Cardiac fibroblast (primary cell): ENCODE data around the gene DDC.
"Not testable (repeated sequence)": the region's sequence is repeated elsewhere in the genome, so short reads cannot be mapped to it uniquely, and the experiment has no call there.

Experiments used
- DNase-seq, 2 donors: peaks; one replicate each; pipeline versions ENCODE4 v3.0.0 to v3.0.0-alpha.2; 2010; ENCODE audit warnings: low read depth in 2 of 2
- H3K4me3 ChIP-seq, 2 donors: replicated peaks in 1 of 2; 1 replicate in 1 of 2; 2 replicates in 1 of 2; pipeline ENCODE4 v1.5.1; 2011; ENCODE audit warnings: low read depth in 2 of 2, low read length in 2 of 2, mild to moderate bottlenecking in 2 of 2, moderate library complexity in 1 of 2
- TF ChIP-seq, protein P1 (sequence below): IDR thresholded peaks from one replicate; pipeline ENCODE4 v1.5.1; 2011; ENCODE audit warnings: low read depth, mild to moderate bottlenecking, low read length, inconsistent platforms

Gene DDC

DNA sequence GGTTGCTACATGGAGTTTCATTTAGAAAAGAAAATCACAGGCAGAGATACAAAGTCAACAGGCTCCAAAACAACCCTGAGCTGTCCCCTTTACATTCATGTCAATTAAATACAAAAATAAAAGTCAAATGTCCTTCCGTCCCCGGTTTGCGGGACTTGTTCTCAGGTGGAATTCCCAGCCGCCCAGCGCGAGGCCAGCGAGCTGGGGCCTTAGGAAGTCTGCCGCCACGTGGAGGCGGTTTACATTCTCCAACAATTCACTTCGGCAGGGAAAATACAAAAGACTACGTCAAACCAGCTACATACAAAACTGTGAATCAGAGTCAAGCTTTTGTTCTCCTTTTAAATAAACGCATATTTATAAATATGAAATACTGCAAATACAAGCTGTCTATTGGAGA is 25.3 kb upstream of the DDC start:
- TF ChIP-seq, protein P1, sequence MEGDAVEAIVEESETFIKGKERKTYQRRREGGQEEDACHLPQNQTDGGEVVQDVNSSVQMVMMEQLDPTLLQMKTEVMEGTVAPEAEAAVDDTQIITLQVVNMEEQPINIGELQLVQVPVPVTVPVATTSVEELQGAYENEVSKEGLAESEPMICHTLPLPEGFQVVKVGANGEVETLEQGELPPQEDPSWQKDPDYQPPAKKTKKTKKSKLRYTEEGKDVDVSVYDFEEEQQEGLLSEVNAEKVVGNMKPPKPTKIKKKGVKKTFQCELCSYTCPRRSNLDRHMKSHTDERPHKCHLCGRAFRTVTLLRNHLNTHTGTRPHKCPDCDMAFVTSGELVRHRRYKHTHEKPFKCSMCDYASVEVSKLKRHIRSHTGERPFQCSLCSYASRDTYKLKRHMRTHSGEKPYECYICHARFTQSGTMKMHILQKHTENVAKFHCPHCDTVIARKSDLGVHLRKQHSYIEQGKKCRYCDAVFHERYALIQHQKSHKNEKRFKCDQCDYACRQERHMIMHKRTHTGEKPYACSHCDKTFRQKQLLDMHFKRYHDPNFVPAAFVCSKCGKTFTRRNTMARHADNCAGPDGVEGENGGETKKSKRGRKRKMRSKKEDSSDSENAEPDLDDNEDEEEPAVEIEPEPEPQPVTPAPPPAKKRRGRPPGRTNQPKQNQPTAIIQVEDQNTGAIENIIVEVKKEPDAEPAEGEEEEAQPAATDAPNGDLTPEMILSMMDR, result no peak
- DNase-seq, result no peak
- H3K4me3 ChIP-seq, result no peak overlapping the region

DNA sequence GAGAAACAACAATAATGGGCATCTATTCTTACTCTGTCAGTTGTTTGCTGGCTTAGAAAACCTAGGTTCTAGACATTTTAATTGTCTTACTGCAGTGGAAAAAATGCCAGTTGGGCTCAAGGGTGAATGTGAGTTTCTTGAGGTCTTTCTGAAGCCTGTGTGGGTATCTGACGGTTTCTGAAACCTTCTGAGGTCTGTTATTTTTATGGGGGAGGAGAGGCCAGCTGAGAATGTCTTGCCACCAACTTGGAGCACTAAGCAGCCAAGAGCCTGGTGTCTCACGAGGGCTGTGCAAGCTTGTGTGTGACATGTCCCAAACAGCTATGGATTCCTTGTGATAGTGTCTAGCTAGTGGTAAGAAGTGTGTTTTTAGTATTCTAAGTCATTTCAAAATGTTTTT is 24.2 kb upstream of the DDC start:
- no peak for DNase-seq
- TF ChIP-seq, protein P1, result no peak
- no peak overlapping the region for H3K4me3 ChIP-seq

GRCh38 chr7:50588937-50589336 is 23.7 kb upstream of the DDC start:
- no peak overlapping the region for H3K4me3 ChIP-seq
- DNase-seq, result no peak
- TF ChIP-seq, protein P1, result peak; percentile 37

DNA sequence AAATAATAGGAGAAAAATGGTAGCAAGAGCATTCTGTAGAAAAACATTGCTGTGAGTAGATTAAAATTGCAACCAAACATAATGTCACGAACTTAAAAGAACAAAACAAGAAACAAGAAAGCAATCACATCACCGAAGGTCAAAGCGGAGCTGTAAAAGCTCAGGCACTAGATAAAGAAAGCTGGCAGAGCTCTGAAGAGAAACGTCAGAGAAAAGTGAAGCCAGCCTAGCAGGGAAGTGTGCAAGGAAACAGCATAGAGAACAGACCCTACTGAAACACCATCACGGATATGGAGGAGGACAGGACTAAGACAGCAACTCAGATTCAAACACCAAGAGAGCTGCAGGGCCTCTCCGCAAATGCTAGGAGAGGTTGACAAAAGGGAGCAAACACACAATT is 22.5 kb upstream of the DDC start:
- H3K4me3 ChIP-seq, result no peak overlapping the region
- DNase-seq, result no peak
- TF ChIP-seq, protein P1, result no peak

GRCh38 chr7:50584793-50585408 is 19.7 kb upstream of the DDC start:
- TF ChIP-seq, protein P1, result no peak
- no peak overlapping the region for H3K4me3 ChIP-seq
- no peak for DNase-seq

GRCh38 chr7:50584386-50584785 is 19.2 kb upstream of the DDC start:
- DNase-seq, result no peak
- TF ChIP-seq, protein P1, result no peak
- H3K4me3 ChIP-seq, result no peak overlapping the region

GRCh38 chr7:50583295-50583694 is 18.1 kb upstream of the DDC start:
- H3K4me3 ChIP-seq, DNase-seq: not testable (repeated sequence)

DNA sequence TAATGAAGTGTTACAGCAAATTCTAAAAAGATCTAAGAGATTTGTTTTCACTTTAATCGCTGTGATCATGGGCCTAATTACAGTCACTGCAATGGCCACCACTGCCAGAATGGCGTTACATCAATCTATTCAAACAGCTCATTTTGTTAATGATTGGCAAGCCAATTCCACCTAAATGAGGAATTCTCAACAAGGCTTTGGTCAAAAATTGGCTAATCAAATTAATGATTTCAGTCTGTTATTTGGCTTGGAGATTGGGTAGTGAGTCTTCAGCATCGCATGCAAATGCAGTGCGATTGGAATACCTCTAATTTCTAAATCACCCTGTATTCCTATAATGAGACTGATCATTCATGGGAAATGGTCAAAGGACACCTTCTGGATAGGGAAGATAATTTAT is 17.1 kb upstream of the DDC start:
- not testable (repeated sequence) for H3K4me3 ChIP-seq, DNase-seq

GRCh38 chr7:50580666-50581065 is 15.5 kb upstream of the DDC start:
- not testable (repeated sequence) for DNase-seq, H3K4me3 ChIP-seq
